Esophagus (tissue), 2 donors: ENCODE measurements around the gene NRTN. TPM values are rescaled to one million over a fixed set of nuclear protein-coding genes. Genes with fewer than 3 reads are reported as not detected.

ENCODE experiments used
- H3K27ac ChIP-seq, 2 donors: one replicate each; pipeline ENCODE4 v1.5.1; 2013; ENCODE audit warnings: low read depth in 2 of 2, mild to moderate bottlenecking in 2 of 2, inconsistent platforms in 1 of 2, low read length in 1 of 2, moderate library complexity in 1 of 2
- H3K27me3 ChIP-seq, 2 donors: one replicate each; pipeline ENCODE4 v1.6.1; 2013; ENCODE audit warnings: low read length in 2 of 2, control low read depth in 1 of 2, mild to moderate bottlenecking in 1 of 2; ENCODE audit not compliant: insufficient read depth in 2 of 2, control insufficient read depth in 1 of 2
- H3K36me3 ChIP-seq, 2 donors: one replicate each; pipeline ENCODE4 v1.6.1; 2013; ENCODE audit warnings: low read length in 1 of 2; ENCODE audit not compliant: control insufficient read depth in 2 of 2, insufficient read depth in 2 of 2
- H3K4me1 ChIP-seq, 2 donors: one replicate each; pipeline ENCODE4 v1.6.1; 2013; ENCODE audit warnings: low read length in 1 of 2; ENCODE audit not compliant: control insufficient read depth in 2 of 2, insufficient read depth in 2 of 2
- H3K4me3 ChIP-seq, 2 donors: one replicate each; pipeline ENCODE4 v1.5.1; 2013; ENCODE audit warnings: low read length in 2 of 2, mild to moderate bottlenecking in 2 of 2, low read depth in 1 of 2, moderate library complexity in 1 of 2
- H3K9me3 ChIP-seq, 2 donors: one replicate each; pipeline ENCODE4 v1.6.1; 2013; ENCODE audit warnings: mild to moderate bottlenecking in 2 of 2, low read depth in 1 of 2, low read length in 1 of 2, moderate library complexity in 1 of 2; ENCODE audit not compliant: control insufficient read depth in 2 of 2, insufficient read depth in 1 of 2
- WGBS, 2 donors: extraction: QIAGEN DNeasy Blood & Tissue Kit; methylation state at CpG; one replicate each; pipeline ENCODE4 v1.1.7; 2013; 5-methylcytosine and 5-hydroxymethylcytosine counted together
- polyA plus RNA-seq, 2 donors: library from polyadenylated mRNA; stranded (reverse); fragments of 200-250 nt; gene quantifications; one replicate each; pipeline ENCODE4 v1.2.3, GENCODE V29; 2013
- donor health status: healthy with polysubstance abuse.
- donor health status: Bipolar disorder and iron deficiency.

The NRTN gene
- 1 to 10 TPM; 2.2 to 2.8 TPM for polyA plus RNA-seq

- no peaks in the 10 kb centered on the region for H3K27me3 ChIP-seq
- WGBS, 2 donors: 2% methylated on average over 48 to 106 of the region's 107 CpGs
- H3K36me3 ChIP-seq: no peaks in the 10 kb centered on the region
- peaks cover 4 to 8% of the 10 kb centered on the region in 2 donors for H3K4me1 ChIP-seq
- H3K4me3 ChIP-seq: peak within 1 kb of the TSS; percentile 24 to 54
- H3K9me3 ChIP-seq: no peaks in the 10 kb centered on the region
- peak within 1 kb of the TSS; percentile 23 to 65 for H3K27ac ChIP-seq
Measured at GRCh38 chr19:5804516-5805461, at the start of gene NRTN. TSS of gene NRTN (plus strand) at chr19:5805067. CDS start at chr19:5824166, 19,099 bp downstream.

GRCh38 chr19:5762608-5763217 is 42.2 kb upstream of the NRTN start:
- no peaks in the 10 kb centered on the region for H3K27me3 ChIP-seq
- H3K27ac ChIP-seq: no peak overlapping the region
- no peak overlapping the region for H3K4me3 ChIP-seq
- no peaks in the 10 kb centered on the region for H3K4me1 ChIP-seq
- WGBS, 2 donors: 94 to 95% methylated on average over 5 of the region's 5 CpGs
- no peaks in the 10 kb centered on the region for H3K36me3 ChIP-seq
- H3K9me3 ChIP-seq: no peaks in the 10 kb centered on the region

- H3K9me3 ChIP-seq: no peaks in the 10 kb centered on the region
- no peaks in the 10 kb centered on the region for H3K36me3 ChIP-seq
- no peaks in the 10 kb centered on the region for H3K4me1 ChIP-seq
- 87 to 93% methylated on average over 3 of the region's 3 CpGs for WGBS, 2 donors
- no peaks in the 10 kb centered on the region for H3K27me3 ChIP-seq
- no peak overlapping the region for H3K4me3 ChIP-seq
- no peak overlapping the region for H3K27ac ChIP-seq
Measured at GRCh38 chr19:5765220-5765619, 39.6 kb upstream of the NRTN start.

- H3K27ac ChIP-seq: no peak overlapping the region
- H3K4me3 ChIP-seq: no peak overlapping the region
- H3K4me1 ChIP-seq: no peaks in the 10 kb centered on the region
- 84 to 88% methylated on average over 10 of the region's 10 CpGs for WGBS, 2 donors
- H3K36me3 ChIP-seq: no peaks in the 10 kb centered on the region
- no peaks in the 10 kb centered on the region for H3K27me3 ChIP-seq
- no peaks in the 10 kb centered on the region for H3K9me3 ChIP-seq
Measured at GRCh38 chr19:5767949-5768348, 36.9 kb upstream of the NRTN start.

- 81 to 82% methylated on average over 19 of the region's 19 CpGs for WGBS, 2 donors
- H3K27me3 ChIP-seq: no peaks in the 10 kb centered on the region
Measured at GRCh38 chr19:5772416-5772815, 32.5 kb upstream of the NRTN start.

GRCh38 chr19:5773276-5773675 is 31.6 kb upstream of the NRTN start:
- no peak overlapping the region for H3K4me3 ChIP-seq

More at GRCh38 chr19:5772416-5772815, 32.5 kb upstream of the NRTN start:
- Histone ChIP-seq H3K4me3 (no peak overlapping the region), H3K36me3 (no peaks in the 10 kb centered on the region), H3K4me1 (no peaks in the 10 kb centered on the region), H3K9me3 (no peaks in the 10 kb centered on the region), H3K27ac (no peak overlapping the region)

GRCh38 chr19:5774921-5775320 is 29.9 kb upstream of the NRTN start:
- 80% methylated on average over 8 of the region's 8 CpGs for WGBS, 2 donors
- H3K27ac ChIP-seq: no peak overlapping the region
- no peaks in the 10 kb centered on the region for H3K36me3 ChIP-seq
- H3K4me3 ChIP-seq: no peak overlapping the region
- no peaks in the 10 kb centered on the region for H3K27me3 ChIP-seq
- no peaks in the 10 kb centered on the region for H3K4me1 ChIP-seq
- no peaks in the 10 kb centered on the region for H3K9me3 ChIP-seq

More at GRCh38 chr19:5773276-5773675, 31.6 kb upstream of the NRTN start:
- H3K27ac ChIP-seq: no peak overlapping the region
- WGBS, 2 donors: 85 to 92% methylated on average over 5 of the region's 5 CpGs
- H3K4me1 ChIP-seq: no peaks in the 10 kb centered on the region
- no peaks in the 10 kb centered on the region for H3K27me3 ChIP-seq
- H3K9me3 ChIP-seq: no peaks in the 10 kb centered on the region
- no peaks in the 10 kb centered on the region for H3K36me3 ChIP-seq

GRCh38 chr19:5775668-5776309 is 29.1 kb upstream of the NRTN start:
- no peak overlapping the region for H3K27ac ChIP-seq
- 62 to 65% methylated on average over 17 of the region's 17 CpGs for WGBS, 2 donors

GRCh38 chr19:5778402-5778801 is 26.5 kb upstream of the NRTN start:
- WGBS, 2 donors: 87% methylated on average over 17 of the region's 17 CpGs
- Histone ChIP-seq H3K36me3 (no peaks in the 10 kb centered on the region), H3K27me3 (no peaks in the 10 kb centered on the region), H3K9me3 (no peaks in the 10 kb centered on the region), H3K4me1 (no peaks in the 10 kb centered on the region), H3K27ac (no peak overlapping the region), H3K4me3 (no peak overlapping the region)

More at GRCh38 chr19:5775668-5776309, 29.1 kb upstream of the NRTN start:
- Histone ChIP-seq H3K4me3 (no peak overlapping the region), H3K4me1 (no peaks in the 10 kb centered on the region), H3K27me3 (no peaks in the 10 kb centered on the region), H3K9me3 (no peaks in the 10 kb centered on the region), H3K36me3 (no peaks in the 10 kb centered on the region)
